PC-3 (cell line): ENCODE results near the gene NPR1. TPM values are rescaled to one million over a fixed set of nuclear protein-coding genes. Genes with fewer than 3 reads are reported as not detected.

Source experiments
- ATAC-seq: fragments of 200-7000 bp; cut with Tn5 transposase; 2 replicates; pipeline ENCODE4 v1.9.1; 2020; ENCODE audit warnings: mild to moderate bottlenecking, moderate library complexity
- BruUV-seq: library from RNA; stranded (reverse); fragments of 400-500 nt; replicated peaks from 2 replicates; lab custom pipeline; 2021; lab: Mats Ljungman, UMichigan
- CTCF ChIA-PET: fragments of 300-600 bp; sonication (Branson Sonifier 250); formaldehyde crosslinking; loops from one replicate; lab custom pipeline; 2022; ENCODE audit warnings: antibody characterized with exemption; lab: Charles Lee
- POLR2A ChIA-PET: fragments of 300-600 bp; sonication (Branson Sonifier 250); formaldehyde crosslinking; loops from one replicate; lab custom pipeline; 2022; ENCODE audit warnings: antibody characterized with exemption; ENCODE audit not compliant: unreplicated experiment; lab: Charles Lee
- DNase-seq: peaks from one replicate; pipeline ENCODE4 v3.0.0-alpha.2; 2015
- H2AFZ ChIP-seq: fragments of 300-600 bp; sonication (generic); 2 replicates; pipeline ENCODE4 v1.6.0; 2016; ENCODE audit warnings: antibody characterized with exemption, low read length
- H3F3A ChIP-seq: fragments of 300-600 bp; sonication (generic); one replicate; pipeline ENCODE4 v1.6.0; 2017; ENCODE audit warnings: antibody characterized with exemption, low read length, control low read depth, mild to moderate bottlenecking; ENCODE audit not compliant: unreplicated experiment
- H3K27ac ChIP-seq: fragments of 300-600 bp; sonication (generic); 2 replicates; pipeline ENCODE4 v1.5.1; 2016; ENCODE audit warnings: mild to moderate bottlenecking, low read length
- H3K27me3 ChIP-seq: fragments of 300-600 bp; sonication (generic); 2 replicates; pipeline ENCODE4 v1.6.1; 2016; ENCODE audit warnings: low read length, mixed read lengths
- H3K36me3 ChIP-seq: fragments of 300-600 bp; sonication (generic); 2 replicates; pipeline ENCODE4 v1.6.1; 2016; ENCODE audit warnings: low read depth, mixed run types, low read length, mixed read lengths
- H3K4me1 ChIP-seq: fragments of 300-600 bp; sonication (generic); 2 replicates; pipeline ENCODE4 v1.5.1; 2016; ENCODE audit warnings: low read length; ENCODE audit not compliant: insufficient read depth
- H3K4me2 ChIP-seq: fragments of 300-600 bp; sonication (generic); 2 replicates; pipeline ENCODE4 v1.6.0; 2016; ENCODE audit warnings: low read length
- H3K4me3 ChIP-seq: fragments of 300-600 bp; sonication (generic); 2 replicates; pipeline ENCODE4 v1.5.1; 2016; ENCODE audit warnings: mild to moderate bottlenecking, low read length, mixed read lengths
- H3K79me2 ChIP-seq: fragments of 300-600 bp; sonication (generic); 2 replicates; pipeline ENCODE4 v1.6.1; 2017; ENCODE audit warnings: low read length, mixed read lengths
- H3K9ac ChIP-seq: fragments of 300-600 bp; sonication (generic); 2 replicates; pipeline ENCODE4 v1.6.0; 2016; ENCODE audit warnings: mild to moderate bottlenecking, low read length
- H3K9me2 ChIP-seq: fragments of 300-600 bp; sonication (generic); replicated peaks from 2 replicates; pipeline ENCODE4 v1.6.1; 2016; ENCODE audit warnings: mixed run types, low read length, mixed read lengths
- H3K9me3 ChIP-seq: fragments of 300-600 bp; sonication (generic); 2 replicates; pipeline ENCODE4 v1.6.1; 2016; ENCODE audit warnings: low read length, mixed read lengths
- H4K20me1 ChIP-seq: fragments of 300-600 bp; sonication (generic); 2 replicates; pipeline ENCODE4 v1.6.1; 2016; ENCODE audit warnings: low read length, mixed read lengths
- EZH2 ChIP-seq: fragments of 300-600 bp; sonication (generic); IDR thresholded peaks from one replicate; pipeline ENCODE4 v1.6.1; 2017; ENCODE audit warnings: antibody characterized with exemption, mild to moderate bottlenecking, low read length; ENCODE audit not compliant: unreplicated experiment
- EZH2phosphoT487 ChIP-seq: fragments of 300-600 bp; sonication (generic); IDR thresholded peaks from 2 replicates; pipeline ENCODE4 v1.6.1; 2018; ENCODE audit warnings: mild to moderate bottlenecking, antibody characterized with exemption, low read length, borderline replicate concordance
- intact Hi-C: fragments of 100-400 bp; cut with micrococcal nuclease; formaldehyde crosslinking; loops from 2 replicates; pipeline ENCODE4 v1.9.0; 2023
- total RNA-seq: library from RNA; depleted of rRNA; stranded (reverse); fragments of >200 nt; gene quantifications from 2 replicates; pipeline ENCODE4 v1.2.3, GENCODE V29; 2014
- TF ChIP-seq, protein P1 (sequence below): fragments of 300-600 bp; sonication (generic); conservative IDR thresholded peaks from 2 replicates; pipeline ENCODE4 v1.5.1; 2017; ENCODE audit warnings: antibody characterized with exemption, low read depth, mild to moderate bottlenecking, low read length

The NPR1 gene
- total RNA-seq, 1 experiment from 2014 or later: 0.84 TPM

DNA sequence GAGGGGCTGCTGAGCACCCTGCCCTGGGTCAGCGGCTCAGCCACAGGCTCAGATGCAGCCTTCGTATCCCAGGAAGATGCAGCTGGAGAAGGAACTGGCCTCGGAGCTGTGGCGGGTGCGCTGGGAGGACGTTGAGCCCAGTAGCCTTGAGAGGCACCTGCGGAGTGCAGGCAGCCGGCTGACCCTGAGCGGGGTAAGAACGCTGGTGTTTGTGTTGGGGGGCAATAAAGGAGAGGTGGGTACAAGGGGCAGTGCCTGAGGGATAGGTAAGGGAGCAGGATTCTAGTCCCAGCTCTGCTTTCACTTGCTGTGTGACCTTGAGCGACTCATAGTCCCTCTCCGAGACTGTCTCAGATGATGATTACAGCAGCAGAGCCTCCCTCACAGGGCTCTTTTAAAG is 6.4 kb downstream of the NPR1 start:
- no peak for ATAC-seq
- Histone ChIP-seq H3K9me3 (no peaks in the 10 kb centered on the region), H3K4me1 (no peaks in the 10 kb centered on the region), H3F3A (no peaks in the 10 kb centered on the region), H3K79me2 (no peaks in the 10 kb centered on the region), H4K20me1 (no peaks in the 10 kb centered on the region), H3K4me2 (no peak overlapping the region), H3K9me2 (no peaks in the 10 kb centered on the region), H3K9ac (no peak overlapping the region), H2AFZ (no peak overlapping the region), H3K4me3 (no peak overlapping the region), H3K36me3 (no peaks in the 10 kb centered on the region), H3K27me3 (no peaks in the 10 kb centered on the region), H3K27ac (no peak overlapping the region)
- CTCF ChIA-PET: no interaction called here
- no peak for DNase-seq
- intact Hi-C loops: no loop called here
- no TSS peak for BruUV-seq
- TF ChIP-seq, protein P1, sequence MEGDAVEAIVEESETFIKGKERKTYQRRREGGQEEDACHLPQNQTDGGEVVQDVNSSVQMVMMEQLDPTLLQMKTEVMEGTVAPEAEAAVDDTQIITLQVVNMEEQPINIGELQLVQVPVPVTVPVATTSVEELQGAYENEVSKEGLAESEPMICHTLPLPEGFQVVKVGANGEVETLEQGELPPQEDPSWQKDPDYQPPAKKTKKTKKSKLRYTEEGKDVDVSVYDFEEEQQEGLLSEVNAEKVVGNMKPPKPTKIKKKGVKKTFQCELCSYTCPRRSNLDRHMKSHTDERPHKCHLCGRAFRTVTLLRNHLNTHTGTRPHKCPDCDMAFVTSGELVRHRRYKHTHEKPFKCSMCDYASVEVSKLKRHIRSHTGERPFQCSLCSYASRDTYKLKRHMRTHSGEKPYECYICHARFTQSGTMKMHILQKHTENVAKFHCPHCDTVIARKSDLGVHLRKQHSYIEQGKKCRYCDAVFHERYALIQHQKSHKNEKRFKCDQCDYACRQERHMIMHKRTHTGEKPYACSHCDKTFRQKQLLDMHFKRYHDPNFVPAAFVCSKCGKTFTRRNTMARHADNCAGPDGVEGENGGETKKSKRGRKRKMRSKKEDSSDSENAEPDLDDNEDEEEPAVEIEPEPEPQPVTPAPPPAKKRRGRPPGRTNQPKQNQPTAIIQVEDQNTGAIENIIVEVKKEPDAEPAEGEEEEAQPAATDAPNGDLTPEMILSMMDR: no peak
- TF ChIP-seq EZH2: no peak
- TF ChIP-seq EZH2phosphoT487: no peak
- POLR2A ChIA-PET: no interaction called here

DNA sequence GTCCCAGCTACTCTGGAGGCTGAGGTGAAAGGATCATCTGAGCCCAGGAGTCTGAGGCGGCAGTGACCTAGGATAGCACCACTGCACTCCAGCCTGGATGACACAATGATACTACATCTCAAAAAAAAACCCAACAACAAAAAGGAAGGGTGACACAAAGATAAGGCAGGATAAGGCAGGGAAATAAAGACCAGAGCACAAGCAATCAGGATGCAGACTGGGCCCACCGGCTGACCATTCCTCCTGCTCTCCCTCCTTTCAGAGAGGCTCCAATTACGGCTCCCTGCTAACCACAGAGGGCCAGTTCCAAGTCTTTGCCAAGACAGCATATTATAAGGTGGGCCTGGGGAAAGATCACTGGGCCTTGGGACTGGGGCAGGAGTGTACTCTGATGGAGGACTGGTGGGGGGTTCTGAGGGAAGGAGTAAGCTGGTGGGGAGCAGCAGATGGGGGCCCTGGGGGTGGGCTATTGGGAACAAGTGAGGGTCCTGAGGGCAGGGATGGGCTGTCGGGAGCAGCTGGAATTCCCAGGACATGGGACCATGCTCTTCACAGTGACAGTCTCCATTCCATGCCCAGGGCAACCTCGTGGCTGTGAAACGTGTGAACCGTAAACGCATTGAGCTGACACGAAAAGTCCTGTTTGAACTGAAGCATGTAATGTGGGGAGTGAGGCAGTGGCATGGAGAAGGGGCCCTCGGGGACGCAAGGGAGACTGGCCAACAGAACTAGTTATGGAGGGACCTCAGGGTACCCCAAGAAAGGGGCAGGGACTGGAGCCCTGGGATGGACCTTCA is 7.3 kb downstream of the NPR1 start:
- intact Hi-C loops: no loop called here
- H3K4me1 ChIP-seq: no peaks in the 10 kb centered on the region
- no peaks in the 10 kb centered on the region for H3K9me3 ChIP-seq
- no peaks in the 10 kb centered on the region for H4K20me1 ChIP-seq
- H3K9me2 ChIP-seq: no peaks in the 10 kb centered on the region
- no peak for ATAC-seq
- H3F3A ChIP-seq: no peaks in the 10 kb centered on the region
- no peak for DNase-seq
- no peak overlapping the region for H3K9ac ChIP-seq
- POLR2A ChIA-PET: no interaction called here
- no peak overlapping the region for H3K4me3 ChIP-seq
- H3K36me3 ChIP-seq: no peaks in the 10 kb centered on the region
- CTCF ChIA-PET: no interaction called here
- no peak overlapping the region for H3K27ac ChIP-seq
- no peaks in the 10 kb centered on the region for H3K79me2 ChIP-seq
- H2AFZ ChIP-seq: no peak overlapping the region
- TF ChIP-seq EZH2phosphoT487 (no peak), EZH2 (no peak)
- TF ChIP-seq, protein P1: no peak
- BruUV-seq: no TSS peak
- no peak overlapping the region for H3K4me2 ChIP-seq
- H3K27me3 ChIP-seq: no peaks in the 10 kb centered on the region
